Peyer's patch (tissue), 4 donors: ENCODE measurements around the gene PGAP3. TPM values are rescaled to one million over a fixed set of nuclear protein-coding genes. Genes with fewer than 3 reads are reported as not detected.

Source experiments
- DNase-seq, 3 donors: peaks; one replicate each; pipeline ENCODE4 v3.0.0-alpha.2; 2017 to 2019
- H3K27ac ChIP-seq, 4 donors: fragments of 200-600 bp; sonication (generic); one replicate each; pipeline ENCODE4 v1.5.1; 2016 to 2019
- H3K27me3 ChIP-seq, 2 donors: fragments of 200-600 bp; sonication (generic); one replicate each; pipeline ENCODE4 v1.5.1; 2019
- H3K36me3 ChIP-seq, 3 donors: fragments of 200-600 bp; sonication (generic); one replicate each; pipeline ENCODE4 v1.5.1; 2016 to 2019
- H3K4me1 ChIP-seq, 4 donors: fragments of 200-600 bp; sonication (generic); one replicate each; pipeline ENCODE4 v1.5.1; 2016 to 2019
- H3K4me3 ChIP-seq, 4 donors: fragments of 200-600 bp; sonication (generic); 1 replicate in 3 of 4; 2 replicates in 1 of 4; pipeline ENCODE4 v1.5.1; 2016 to 2019; ENCODE audit warnings: mild to moderate bottlenecking in 1 of 4
- H3K9me3 ChIP-seq, 4 donors: fragments of 200-600 bp; sonication (generic); one replicate each; pipeline ENCODE4 v1.5.1; 2016 to 2019; ENCODE audit warnings: mild to moderate bottlenecking in 1 of 4
- CTCF ChIP-seq, 6 experiments: fragments of 450-650 bp in 4 of 6; fragments of 200-600 bp in 2 of 6; sonication (generic) in 1 of 6; IDR thresholded peaks; one replicate each; pipeline ENCODE4 v1.5.1; 2017 to 2019; ENCODE audit warnings: antibody characterized with exemption in 6 of 6, mild to moderate bottlenecking in 3 of 6, moderate library complexity in 1 of 6
- POLR2A ChIP-seq, 2 donors: fragments of 450-650 bp; IDR thresholded peaks; one replicate each; pipeline ENCODE4 v1.5.1; 2017; ENCODE audit warnings: antibody characterized with exemption in 2 of 2, mild to moderate bottlenecking in 2 of 2, moderate library complexity in 2 of 2
- total RNA-seq, 4 donors: library from RNA; depleted of rRNA; stranded (reverse); fragments of >200 nt; gene quantifications; one replicate each; pipeline ENCODE4 v1.1.0, GENCODE V29; 2016

The PGAP3 gene
- total RNA-seq, 4 donors from 2014 or later: 15.7 to 72.3 (median 65.1) TPM

GRCh38 chr17:39696731-39697130, 8.9 kb upstream of the PGAP3 start:
- DNase-seq: no peak
- Histone ChIP-seq H3K36me3 (no peaks in the 10 kb centered on the region), H3K27me3 (no peaks in the 10 kb centered on the region), H3K4me3 (no peak overlapping the region), H3K27ac (no peak overlapping the region), H3K4me1 (peaks cover 0 to 15% (median 0%) of the 10 kb centered on the region in 4 donors), H3K9me3 (no peaks in the 10 kb centered on the region)
- TF ChIP-seq CTCF (IDR thresholded peaks at IDR 0.05) (no peak), POLR2A (IDR thresholded peaks at IDR 0.05) (no peak)

GRCh38 chr17:39695089-39695474, 7.2 kb upstream of the PGAP3 start:
- no peaks in the 10 kb centered on the region for H3K9me3 ChIP-seq
- no peak for DNase-seq
- no peak overlapping the region for H3K4me3 ChIP-seq
- no peak for TF ChIP-seq CTCF (IDR thresholded peaks at IDR 0.05)
- no peak for TF ChIP-seq POLR2A (IDR thresholded peaks at IDR 0.05)
- no peaks in the 10 kb centered on the region for H3K27me3 ChIP-seq
- H3K36me3 ChIP-seq: no peaks in the 10 kb centered on the region
- H3K27ac ChIP-seq: peak overlapping the region in 3 of 4 donors; percentile 53 to 80 (median 75)
- H3K4me1 ChIP-seq: peaks cover 0 to 12% (median 0%) of the 10 kb centered on the region in 4 donors

GRCh38 chr17:39694593-39694992, 6.7 kb upstream of the PGAP3 start:
- no peaks in the 10 kb centered on the region for H3K36me3 ChIP-seq
- no peak for DNase-seq
- no peak overlapping the region for H3K4me3 ChIP-seq
- H3K27me3 ChIP-seq: no peaks in the 10 kb centered on the region
- peaks cover 0 to 12% (median 0%) of the 10 kb centered on the region in 4 donors for H3K4me1 ChIP-seq
- no peaks in the 10 kb centered on the region for H3K9me3 ChIP-seq
- H3K27ac ChIP-seq: peak overlapping the region in 2 of 4 donors; percentile 75 to 80
- TF ChIP-seq CTCF (IDR thresholded peaks at IDR 0.05) (no peak), POLR2A (IDR thresholded peaks at IDR 0.05) (no peak)

GRCh38 chr17:39688945-39689344, 1.1 kb upstream of the PGAP3 start:
- TF ChIP-seq POLR2A (IDR thresholded peaks at IDR 0.05) (no peak), CTCF (IDR thresholded peaks at IDR 0.05) (no peak)
- no peak for DNase-seq
- peak overlapping the region in 1 of 4 donors; percentile 68 for H3K4me3 ChIP-seq
- no peaks in the 10 kb centered on the region for H3K27me3 ChIP-seq
- H3K27ac ChIP-seq: no peak overlapping the region
- H3K4me1 ChIP-seq: peaks cover 0 to 15% (median 3%) of the 10 kb centered on the region in 4 donors
- H3K9me3 ChIP-seq: no peaks in the 10 kb centered on the region
- H3K36me3 ChIP-seq: peaks cover 0 to 10% (median 0%) of the 10 kb centered on the region in 3 donors

GRCh38 chr17:39688475-39688835, 598 bp upstream of the PGAP3 start:
- no peaks in the 10 kb centered on the region for H3K9me3 ChIP-seq
- H3K4me3 ChIP-seq: peak overlapping the region; percentile 65 to 80 (median 68)
- H3K27ac ChIP-seq: peak overlapping the region; percentile 80 to 97 (median 90)
- no peak for TF ChIP-seq CTCF (IDR thresholded peaks at IDR 0.05)
- H3K27me3 ChIP-seq: no peaks in the 10 kb centered on the region
- no peak for DNase-seq
- peaks cover 0 to 15% (median 3%) of the 10 kb centered on the region in 4 donors for H3K4me1 ChIP-seq
- H3K36me3 ChIP-seq: peaks cover 0 to 10% (median 0%) of the 10 kb centered on the region in 3 donors

- Histone ChIP-seq H3K4me1 (peaks cover 0 to 15% (median 3%) of the 10 kb centered on the region in 4 donors), H3K9me3 (no peaks in the 10 kb centered on the region), H3K27me3 (no peaks in the 10 kb centered on the region), H3K36me3 (peaks cover 0 to 10% (median 0%) of the 10 kb centered on the region in 3 donors), H3K4me3 (peak overlapping the region in 3 of 4 donors; percentile 68 to 80 (median 68)), H3K27ac (peak overlapping the region; percentile 80 to 97 (median 90))
- TF ChIP-seq CTCF (IDR thresholded peaks at IDR 0.05) (no peak), POLR2A (IDR thresholded peaks at IDR 0.05) (no peak)
- DNase-seq: no peak
These were observed 734 bp downstream of the PGAP3 start for GRCh38 chr17:39687101-39687545.
